HG03103 (cell line): ENCODE results near the gene C12orf57.

ENCODE experiments used
- ATAC-seq: cut with Tn5 transposase; IDR thresholded peaks from one replicate; pipeline ENCODE4 v1.9.1; 2021; ENCODE audit warnings: low read depth; ENCODE audit not compliant: unreplicated experiment

Gene C12orf57

GRCh38 chr12:6952121-6952862, 8.5 kb downstream of the C12orf57 start:
- ATAC-seq = no peak

GRCh38 chr12:6952863-6953441, 9.1 kb downstream of the C12orf57 start:
- ATAC-seq = no peak

GRCh38 chr12:6953442-6954315, 9.9 kb downstream of the C12orf57 start:
- ATAC-seq = peak; percentile 35

DNA sequence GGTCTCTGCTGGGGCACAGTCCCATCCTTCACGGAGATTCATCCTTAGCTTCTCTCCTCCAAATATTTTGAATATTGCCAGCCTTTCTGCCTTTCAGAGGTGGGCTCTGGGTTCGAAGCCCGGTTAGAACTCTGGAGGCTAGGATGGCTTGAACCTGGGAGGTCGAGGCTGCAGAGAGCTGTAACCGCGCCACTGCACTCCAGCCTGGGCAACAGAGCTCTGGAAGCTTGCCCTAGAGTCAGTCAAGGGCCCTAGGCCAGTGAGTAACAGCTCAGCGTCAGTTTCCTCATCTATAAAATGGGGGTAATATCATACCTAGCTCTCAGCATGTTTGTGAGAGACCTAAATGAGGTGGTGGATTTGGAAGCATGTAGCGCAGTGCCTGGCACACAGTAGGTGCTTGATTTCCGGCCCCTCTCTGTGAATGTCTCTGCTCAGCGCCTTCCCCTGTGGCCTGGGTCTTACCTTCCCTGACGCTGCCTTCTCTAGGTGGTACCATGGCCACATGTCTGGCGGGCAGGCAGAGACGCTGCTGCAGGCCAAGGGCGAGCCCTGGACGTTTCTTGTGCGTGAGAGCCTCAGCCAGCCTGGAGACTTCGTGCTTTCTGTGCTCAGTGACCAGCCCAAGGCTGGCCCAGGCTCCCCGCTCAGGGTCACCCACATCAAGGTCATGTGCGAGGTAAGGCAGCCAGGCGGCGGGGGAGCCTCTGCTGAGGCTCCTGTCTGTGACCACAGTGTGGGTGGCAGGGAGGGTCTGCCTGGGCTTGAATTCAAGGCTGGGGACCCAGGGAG, 10.7 kb downstream of the C12orf57 start:
- ATAC-seq = no peak

DNA sequence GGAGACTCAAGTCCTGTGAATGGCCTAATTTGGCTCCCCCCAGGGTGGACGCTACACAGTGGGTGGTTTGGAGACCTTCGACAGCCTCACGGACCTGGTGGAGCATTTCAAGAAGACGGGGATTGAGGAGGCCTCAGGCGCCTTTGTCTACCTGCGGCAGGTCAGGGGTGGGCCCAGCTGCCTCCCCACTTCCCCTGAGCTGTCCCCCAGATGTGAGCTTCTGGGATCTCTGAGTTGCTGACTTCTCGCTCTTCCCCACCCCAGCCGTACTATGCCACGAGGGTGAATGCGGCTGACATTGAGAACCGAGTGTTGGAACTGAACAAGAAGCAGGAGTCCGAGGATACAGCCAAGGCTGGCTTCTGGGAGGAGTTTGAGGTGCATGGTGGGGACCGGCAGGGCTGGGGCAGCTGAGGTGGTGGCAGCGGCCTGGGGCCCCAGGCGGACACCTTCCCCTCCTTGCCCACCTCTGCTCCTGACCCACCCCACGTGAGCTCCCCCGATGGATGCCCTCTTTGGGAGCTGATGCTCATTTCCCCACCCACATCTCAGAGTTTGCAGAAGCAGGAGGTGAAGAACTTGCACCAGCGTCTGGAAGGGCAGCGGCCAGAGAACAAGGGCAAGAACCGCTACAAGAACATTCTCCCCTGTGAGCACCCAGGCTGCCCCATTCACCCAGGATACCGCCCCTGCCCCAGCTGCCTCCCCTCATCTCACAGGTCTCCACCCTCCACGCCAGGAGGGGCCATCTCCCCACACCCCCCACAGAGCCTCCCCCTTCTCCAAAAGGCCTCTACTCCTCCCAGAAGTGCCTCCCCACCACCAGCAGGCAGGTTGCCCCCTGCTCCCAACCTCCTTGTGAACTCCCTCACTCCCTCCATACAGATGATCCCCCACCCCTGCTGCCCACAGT, 11.5 kb downstream of the C12orf57 start:
- no peak for ATAC-seq

DNA sequence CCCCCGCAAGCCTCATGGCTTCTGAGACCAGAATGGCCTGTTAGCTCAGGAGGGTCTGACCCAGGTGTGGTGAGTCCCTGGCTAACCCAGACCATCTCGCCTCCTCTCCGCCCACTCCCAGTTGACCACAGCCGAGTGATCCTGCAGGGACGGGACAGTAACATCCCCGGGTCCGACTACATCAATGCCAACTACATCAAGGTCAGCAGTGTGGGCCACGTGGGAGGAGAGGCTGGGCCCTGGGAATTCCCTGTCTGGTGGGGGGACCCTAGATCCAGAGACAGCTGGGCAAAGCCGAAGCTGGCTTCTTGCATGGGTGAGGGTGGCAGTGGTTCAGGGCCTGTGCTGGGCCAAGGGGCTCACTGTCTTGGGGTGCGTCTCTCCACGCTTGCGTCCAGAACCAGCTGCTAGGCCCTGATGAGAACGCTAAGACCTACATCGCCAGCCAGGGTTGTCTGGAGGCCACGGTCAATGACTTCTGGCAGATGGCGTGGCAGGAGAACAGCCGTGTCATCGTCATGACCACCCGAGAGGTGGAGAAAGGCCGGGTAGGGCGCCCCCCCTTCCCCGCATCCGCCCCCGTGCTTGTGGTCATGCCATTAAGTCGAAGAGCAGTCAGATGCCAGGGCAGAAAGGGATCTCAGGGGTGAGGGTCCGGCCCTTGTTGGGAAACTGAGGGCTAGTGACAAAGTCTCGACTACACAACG, 12.4 kb downstream of the C12orf57 start:
- no peak for ATAC-seq

GRCh38 chr12:6957151-6957701, 13.4 kb downstream of the C12orf57 start:
- no peak for ATAC-seq

DNA sequence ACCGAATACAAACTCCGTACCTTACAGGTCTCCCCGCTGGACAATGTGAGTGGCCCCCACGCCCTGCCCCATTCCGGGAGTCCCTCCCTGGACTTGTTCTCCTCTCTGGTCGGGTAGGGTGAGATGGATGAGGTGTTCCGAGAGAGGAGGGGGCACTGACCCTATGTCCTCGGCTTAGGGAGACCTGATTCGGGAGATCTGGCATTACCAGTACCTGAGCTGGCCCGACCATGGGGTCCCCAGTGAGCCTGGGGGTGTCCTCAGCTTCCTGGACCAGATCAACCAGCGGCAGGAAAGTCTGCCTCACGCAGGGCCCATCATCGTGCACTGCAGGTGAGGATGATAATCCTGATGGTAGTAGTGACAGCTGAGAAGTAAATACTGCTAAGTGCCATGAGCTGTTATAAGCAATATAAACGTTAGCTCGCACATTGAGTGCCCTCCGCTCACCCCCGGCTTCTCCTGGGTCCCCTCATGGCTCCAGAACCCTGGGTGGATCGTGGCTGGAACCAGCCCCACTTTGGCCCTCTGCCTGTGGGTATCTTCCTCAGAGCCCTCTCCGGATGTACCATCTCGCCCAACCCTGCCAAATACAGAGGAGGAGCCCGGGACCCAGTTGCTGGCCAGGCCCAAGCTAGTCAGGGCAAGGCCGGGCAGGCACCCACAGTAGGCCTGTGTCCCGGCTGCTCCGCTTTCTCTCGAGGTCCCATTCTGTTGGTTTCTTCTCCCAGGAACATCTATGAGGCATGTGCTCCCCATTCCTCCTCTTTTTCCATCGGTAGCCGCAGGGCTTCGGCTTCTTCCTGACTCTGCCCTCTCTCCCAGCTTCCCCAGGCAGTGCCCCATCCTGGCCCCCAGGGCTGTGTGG, 14.2 kb downstream of the C12orf57 start:
- ATAC-seq = no peak

- ATAC-seq = no peak
Measured at GRCh38 chr12:6958609-6959057, 14.8 kb downstream of the C12orf57 start.

DNA sequence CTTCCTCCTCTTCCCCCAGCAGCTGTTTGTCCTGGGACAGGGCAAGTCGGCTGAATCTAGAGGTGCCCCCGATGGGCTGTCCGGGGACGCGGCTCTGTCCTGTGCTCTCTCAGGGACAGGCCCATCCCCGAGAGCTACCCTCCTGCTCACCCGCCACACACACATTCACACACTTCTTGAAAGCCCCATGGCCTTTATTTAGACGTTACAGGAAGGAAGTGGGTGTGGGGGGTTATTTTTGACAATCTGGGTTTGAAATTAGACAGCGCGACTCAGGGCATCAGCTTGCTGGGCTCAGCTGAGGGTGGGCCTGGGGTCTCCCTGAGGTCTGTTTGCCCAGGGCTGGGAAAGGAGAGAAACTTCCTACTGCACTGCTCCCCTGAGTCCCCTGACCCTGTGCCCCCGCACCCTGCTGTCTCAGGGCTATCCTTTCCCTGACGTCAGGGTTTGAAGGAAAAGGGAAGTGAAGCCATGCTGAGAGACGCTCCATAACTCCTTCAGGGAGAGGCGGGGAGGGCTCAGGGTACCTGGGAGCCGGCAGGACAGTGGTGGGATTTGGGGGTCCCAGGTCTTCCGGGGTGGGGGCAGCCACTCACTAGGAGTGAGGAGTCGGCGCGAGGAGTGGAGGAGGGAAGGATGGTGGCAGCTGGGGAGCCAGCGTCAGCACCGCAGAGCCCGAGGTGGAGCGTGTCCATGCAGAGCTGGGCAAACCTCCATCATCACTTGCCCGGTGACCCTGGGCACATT, 15.4 kb downstream of the C12orf57 start:
- ATAC-seq = no peak

GRCh38 chr12:6959805-6960592, 16.2 kb downstream of the C12orf57 start:
- ATAC-seq = no peak

DNA sequence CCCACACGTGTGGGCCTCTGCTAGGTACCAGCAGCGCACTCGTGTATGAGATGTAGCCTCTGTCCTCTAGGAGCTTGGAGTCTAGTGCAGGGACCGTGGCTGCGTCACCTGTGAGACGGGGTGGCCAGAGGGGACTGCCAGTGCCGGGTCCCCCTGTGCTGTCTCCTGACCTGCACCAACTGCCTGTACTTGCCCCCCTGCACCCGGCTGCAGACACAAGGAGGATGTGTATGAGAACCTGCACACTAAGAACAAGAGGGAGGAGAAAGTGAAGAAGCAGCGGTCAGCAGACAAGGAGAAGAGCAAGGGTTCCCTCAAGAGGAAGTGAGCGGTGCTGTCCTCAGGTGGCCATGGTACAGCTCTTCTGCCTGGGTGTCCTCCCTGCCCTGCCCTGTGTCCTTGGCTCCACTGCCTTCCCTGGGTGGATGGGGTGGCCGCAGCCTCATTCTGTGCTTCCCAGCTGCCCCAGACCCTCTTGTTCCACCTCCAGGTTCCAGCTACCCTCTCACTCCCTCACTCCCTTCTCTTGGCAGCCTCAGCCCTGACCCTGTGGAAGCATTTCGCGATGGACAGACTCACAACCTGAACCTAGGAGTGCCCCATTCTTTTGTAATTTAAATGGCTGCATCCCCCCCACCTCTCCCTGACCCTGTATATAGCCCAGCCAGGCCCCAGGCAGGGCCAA, 16.9 kb downstream of the C12orf57 start:
- ATAC-seq = no peak

- ATAC-seq = no peak
Measured at GRCh38 chr12:6961278-6961694, 17.5 kb downstream of the C12orf57 start.

- ATAC-seq = no peak
Measured at GRCh38 chr12:6961695-6962284, 18.0 kb downstream of the C12orf57 start.

DNA sequence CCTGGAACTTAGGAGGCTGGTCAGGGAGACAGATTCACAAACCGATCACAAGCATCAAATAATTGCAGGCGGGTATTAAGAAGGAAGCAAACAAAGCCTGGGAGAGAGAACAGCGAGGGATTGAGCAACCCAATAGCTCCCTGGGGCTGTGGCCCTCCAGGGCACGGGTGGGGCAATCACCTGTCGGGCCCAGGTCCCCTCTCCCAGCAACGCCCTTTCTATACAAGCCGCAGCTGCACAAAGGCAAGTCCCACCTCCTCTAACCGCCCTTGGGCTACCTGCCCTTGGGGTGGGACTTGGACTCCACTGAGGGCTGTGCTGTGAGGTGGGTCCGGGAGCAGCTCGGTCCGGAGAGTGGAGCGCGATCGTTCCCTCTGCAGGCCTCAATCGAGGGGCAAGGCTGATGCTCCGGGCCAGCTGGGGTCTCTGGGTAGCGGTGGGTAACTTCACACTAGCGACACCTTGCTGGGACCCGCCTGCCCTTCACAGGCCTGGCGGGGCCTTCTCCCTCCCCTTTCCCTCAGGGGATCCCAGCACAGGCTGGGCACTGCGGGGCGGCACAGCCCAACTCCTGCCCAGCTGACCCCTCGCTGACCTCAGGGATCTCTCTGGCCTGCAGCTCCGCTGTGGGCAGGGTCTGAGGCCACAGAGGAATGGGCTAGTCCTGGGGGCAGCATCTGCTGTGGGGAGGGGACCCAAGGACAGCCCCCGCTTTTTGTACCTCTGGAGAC, 18.6 kb downstream of the C12orf57 start:
- no peak for ATAC-seq
